ENCODE results near the gene PSMD1.

DNA sequence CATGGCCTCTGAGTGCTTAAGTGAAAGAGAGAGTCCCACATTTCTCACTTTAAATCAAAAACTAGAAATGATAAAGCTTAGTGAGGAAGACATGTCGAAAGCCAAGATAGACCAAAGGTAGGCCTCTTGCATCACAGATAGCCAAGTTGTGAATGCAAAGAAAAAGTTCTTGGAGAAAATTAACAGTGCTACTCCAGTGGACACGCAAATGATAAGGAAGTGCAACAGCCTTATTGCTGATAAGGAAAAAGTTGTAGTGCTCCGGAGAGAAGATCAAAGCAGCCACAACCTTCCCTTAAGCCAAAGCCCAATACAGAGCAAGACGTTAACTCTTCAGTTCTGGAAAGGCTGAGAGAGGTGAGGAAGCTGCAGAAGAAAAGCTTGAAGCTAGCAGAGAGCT, 32.1 kb downstream of the PSMD1 start:
- TF ChIP-seq, protein P1, sequence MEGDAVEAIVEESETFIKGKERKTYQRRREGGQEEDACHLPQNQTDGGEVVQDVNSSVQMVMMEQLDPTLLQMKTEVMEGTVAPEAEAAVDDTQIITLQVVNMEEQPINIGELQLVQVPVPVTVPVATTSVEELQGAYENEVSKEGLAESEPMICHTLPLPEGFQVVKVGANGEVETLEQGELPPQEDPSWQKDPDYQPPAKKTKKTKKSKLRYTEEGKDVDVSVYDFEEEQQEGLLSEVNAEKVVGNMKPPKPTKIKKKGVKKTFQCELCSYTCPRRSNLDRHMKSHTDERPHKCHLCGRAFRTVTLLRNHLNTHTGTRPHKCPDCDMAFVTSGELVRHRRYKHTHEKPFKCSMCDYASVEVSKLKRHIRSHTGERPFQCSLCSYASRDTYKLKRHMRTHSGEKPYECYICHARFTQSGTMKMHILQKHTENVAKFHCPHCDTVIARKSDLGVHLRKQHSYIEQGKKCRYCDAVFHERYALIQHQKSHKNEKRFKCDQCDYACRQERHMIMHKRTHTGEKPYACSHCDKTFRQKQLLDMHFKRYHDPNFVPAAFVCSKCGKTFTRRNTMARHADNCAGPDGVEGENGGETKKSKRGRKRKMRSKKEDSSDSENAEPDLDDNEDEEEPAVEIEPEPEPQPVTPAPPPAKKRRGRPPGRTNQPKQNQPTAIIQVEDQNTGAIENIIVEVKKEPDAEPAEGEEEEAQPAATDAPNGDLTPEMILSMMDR (optimal IDR thresholded peaks at IDR 0.05 in 1 of 3, IDR thresholded peaks at IDR 0.05 in 1 of 3, conservative IDR thresholded peaks at IDR 0.05 in 1 of 3; ENCODE audit: extremely low read depth in 1 of 3, insufficient read depth in 2 of 3, low read length in 3 of 3), result no peak
- no peak for TF ChIP-seq EZH2 (IDR thresholded peaks at IDR 0.05; ENCODE audit: low read length)
